SU-DHL-6 (cell line): ENCODE measurements around the gene EDA.

Experiments used
- CTCF ChIP-seq: fragments of 200-600 bp; sonication (generic); IDR thresholded peaks from one replicate; pipeline ENCODE4 v1.5.1; 2017; ENCODE audit warnings: antibody characterized with exemption, mild to moderate bottlenecking, low read length, moderate library complexity; ENCODE audit not compliant: insufficient read depth, poor library complexity, severe bottlenecking
- EZH2phosphoT487 ChIP-seq: fragments of 200-600 bp; sonication (generic), shearing (Covaris generic); conservative IDR thresholded peaks from 2 replicates; pipeline ENCODE4 v1.6.1; 2018; ENCODE audit warnings: mild to moderate bottlenecking, antibody characterized with exemption, low read length, moderate library complexity, mixed read lengths

DNA sequence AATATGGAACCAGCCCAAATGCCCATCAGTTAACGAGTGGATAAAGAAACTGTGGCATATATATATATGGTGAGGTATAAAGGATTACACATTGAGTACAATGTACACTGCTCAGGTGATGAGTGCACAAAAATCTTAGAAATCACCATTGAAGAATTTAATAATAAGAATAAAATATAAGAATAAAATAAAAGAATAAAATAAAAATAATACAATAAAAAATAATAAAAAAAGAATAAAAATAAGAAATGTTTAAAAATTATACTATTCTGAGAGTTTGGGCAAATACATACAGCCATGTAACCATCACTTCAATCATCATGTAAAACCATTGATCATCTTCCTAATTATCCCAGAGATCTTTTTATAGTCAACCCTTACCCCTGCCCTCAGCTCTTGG, 260.3 kb downstream of the EDA start:
- no peak for TF ChIP-seq CTCF
- TF ChIP-seq EZH2phosphoT487: no peak
